HCEC 1CT (cell line): ENCODE data around the gene SERPINB13.
"Not testable (repeated sequence)": the region's sequence is repeated elsewhere in the genome, so short reads cannot be mapped to it uniquely, and the experiment has no call there.

Experiments used
- DNase-seq: peaks from one replicate; pipeline ENCODE4 v3.0.0-alpha.2; 2017

The SERPINB13 gene

GRCh38 chr18:63590966-63591695 is 4.0 kb downstream of the SERPINB13 start:
- DNase-seq, result no peak

DNA sequence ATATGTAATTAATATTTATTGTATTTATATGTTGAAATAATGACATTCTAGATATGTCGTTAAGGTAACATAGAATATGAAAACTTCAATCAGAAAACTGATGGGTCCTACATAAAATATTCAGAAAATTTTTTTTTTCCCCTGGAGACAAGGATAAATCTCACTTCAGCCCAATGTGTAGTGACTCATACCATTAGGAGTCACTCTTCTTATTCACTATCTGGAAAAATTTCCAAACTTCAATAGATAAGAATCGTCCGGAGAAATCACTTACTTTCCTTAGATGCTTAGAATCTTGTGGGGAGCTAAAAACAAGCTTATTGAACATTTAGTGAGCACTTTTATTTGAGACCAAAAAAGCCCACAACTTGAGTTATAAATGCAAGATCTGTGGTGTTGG is 4.6 kb downstream of the SERPINB13 start:
- DNase-seq, result no peak

DNA sequence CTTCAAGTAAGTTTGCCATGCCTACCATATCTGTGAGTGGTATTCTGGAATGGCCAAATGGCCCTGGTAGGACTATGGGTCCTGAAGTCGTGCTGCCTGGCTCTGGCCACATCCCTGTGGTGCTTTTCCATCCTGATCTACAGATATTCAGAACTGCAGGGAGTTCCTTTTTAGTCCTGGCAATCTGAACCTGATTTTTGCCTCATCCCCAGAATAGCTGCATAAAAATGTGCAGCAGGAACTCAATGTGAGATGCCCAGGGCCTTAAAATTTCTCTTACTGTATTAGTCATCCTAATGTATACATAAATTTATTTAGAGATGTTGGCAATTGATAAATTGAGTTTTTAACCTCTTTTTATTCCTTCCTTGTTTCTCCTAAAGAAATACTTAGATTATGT is 5.3 kb downstream of the SERPINB13 start:
- DNase-seq, result no peak

- DNase-seq, result no peak
These were observed 9.8 kb downstream of the SERPINB13 start for GRCh38 chr18:63596964-63597363.

DNA sequence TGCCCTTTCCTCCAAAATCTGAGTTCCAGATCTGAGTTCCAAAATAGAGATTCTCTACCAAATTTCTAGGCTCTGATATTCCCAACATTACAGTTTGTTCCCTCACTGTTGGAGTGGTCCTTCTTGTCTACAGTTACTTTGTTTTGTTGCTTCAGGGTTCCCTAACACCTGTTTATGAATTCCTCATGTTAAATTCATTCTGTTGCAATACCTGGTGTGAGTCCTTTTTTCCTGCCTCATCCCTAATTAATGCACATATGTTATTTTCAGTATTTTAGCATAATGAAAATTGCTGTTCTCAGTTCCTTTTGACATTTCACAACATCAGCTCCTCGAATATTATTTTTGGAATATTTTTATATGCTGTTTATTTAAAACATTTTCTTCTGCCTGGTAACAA is 16.2 kb downstream of the SERPINB13 start:
- no peak for DNase-seq

DNA sequence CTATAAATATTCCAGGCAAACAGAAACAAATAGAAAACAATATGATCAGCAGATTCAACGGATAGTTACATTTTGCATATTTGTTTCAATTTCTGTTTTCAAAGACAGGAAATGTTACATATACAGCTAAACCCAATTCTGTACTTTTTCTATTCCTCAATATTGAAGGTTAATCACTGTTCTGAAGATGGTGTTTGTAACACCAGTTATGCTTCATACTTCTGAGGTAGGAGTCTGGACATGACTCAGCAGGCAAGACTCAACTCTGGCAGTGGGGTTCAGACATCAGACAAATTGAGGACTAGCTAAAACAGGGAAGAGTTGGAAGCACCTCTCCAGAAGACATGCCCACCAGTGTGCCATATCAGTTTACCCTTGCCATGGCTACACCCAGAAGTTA is 16.6 kb downstream of the SERPINB13 start:
- DNase-seq, result peak; percentile 67

GRCh38 chr18:63604791-63605567 is 17.8 kb downstream of the SERPINB13 start:
- peak; percentile 63 for DNase-seq

DNA sequence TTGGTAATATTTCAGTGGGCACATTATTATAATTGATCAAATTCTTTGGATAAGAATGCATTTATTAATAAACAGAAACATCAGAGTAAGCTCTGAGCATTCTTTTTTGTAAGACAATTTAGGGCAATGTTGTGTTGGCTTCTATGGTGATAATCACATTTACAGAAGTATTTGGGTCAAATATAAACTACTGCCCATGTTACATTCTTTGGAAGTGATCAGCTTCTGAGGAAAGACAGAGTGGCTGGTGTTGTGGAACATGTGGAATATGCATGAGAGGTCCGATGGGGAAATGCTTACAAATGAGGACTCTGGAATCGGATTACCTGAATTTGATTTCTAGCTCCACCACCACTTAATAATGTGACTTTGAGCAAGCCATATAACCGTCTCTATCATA is 19.4 kb downstream of the SERPINB13 start:
- peak; percentile 46 for DNase-seq

DNA sequence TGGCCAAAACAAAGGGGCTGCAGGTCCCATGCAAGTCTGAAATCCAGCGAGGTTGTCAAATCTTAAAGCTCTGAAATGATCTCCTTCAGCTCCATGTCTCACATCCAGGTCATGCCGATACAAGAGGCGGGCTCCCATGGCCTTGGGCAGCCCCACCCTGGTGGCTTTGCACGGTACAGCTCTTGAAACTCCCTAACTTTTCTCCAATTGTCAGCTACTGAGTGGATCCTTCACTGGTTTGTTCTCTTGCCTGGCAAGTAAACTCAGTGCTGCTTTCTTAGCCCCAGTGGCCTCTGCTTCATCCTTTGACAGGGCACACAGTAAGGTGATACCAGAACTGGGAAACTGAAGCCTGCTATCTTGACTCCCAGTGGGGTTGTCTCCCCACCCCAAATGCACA is 26.3 kb downstream of the SERPINB13 start:
- no peak for DNase-seq

GRCh38 chr18:63617049-63617914 is 30.1 kb downstream of the SERPINB13 start:
- no peak for DNase-seq

- DNase-seq, result no peak
These were observed 30.7 kb downstream of the SERPINB13 start for GRCh38 chr18:63617915-63618234.

- no peak for DNase-seq
These were observed 32.5 kb downstream of the SERPINB13 start for GRCh38 chr18:63619661-63620060.

- no peak for DNase-seq
These were observed 37.7 kb downstream of the SERPINB13 start for GRCh38 chr18:63624863-63625262.

DNA sequence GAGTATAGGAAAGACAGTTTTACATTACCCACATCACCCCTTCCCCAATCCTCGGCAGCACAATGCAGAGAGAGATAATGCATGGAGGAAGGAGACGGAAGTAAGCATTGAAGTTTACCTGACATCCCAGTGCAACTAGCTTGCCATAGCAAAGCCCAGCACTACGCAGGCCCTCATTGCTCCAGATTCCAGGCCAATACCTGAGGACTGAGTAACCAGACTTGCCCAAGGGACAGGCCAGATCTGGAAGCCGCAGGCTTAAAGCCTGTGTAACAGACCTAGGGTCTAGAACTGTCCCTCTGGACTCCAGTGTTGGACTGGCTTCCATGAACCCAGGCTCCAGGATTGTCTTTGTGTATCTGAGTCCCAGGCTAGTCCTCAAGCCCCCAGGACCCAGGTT is 39.3 kb downstream of the SERPINB13 start:
- no peak for DNase-seq

DNA sequence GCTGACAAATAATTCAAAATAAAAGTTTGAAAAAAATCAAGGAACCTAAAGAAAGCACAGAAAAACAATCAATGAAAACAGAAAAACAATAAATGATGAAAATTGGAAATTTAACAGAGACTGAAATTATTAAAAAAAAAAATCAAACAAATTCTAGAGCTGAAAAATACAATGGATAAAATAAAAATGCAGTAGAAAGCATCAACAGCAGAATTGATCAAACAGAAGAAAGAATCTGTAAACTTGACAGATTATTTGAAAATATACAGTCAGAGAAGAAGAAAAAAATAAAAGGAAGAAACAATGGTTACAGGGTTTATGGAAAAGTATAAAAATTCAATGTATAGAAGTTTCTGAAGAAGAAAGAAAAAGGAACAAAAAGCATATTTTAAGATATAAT is 40.7 kb downstream of the SERPINB13 start:
- no peak for DNase-seq

DNA sequence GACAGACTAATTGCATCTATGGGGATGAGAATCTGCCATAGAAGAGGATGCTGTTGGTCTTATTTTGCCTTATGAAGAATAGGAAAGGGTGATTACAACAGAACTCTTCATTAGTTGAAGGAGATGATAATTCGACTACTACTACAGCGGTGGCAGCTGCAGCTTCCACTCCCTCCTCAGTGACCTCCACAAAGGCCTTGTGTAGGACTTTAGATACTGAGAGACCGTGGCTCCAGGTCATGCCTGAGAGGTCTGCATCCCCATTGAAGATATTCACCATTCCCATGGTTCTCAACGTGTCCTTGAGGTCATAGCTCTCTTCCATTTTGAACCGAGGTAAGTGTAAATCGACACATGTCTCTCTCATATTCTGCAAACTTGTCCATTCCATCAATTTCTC is 50.6 kb downstream of the SERPINB13 start:
- DNase-seq, result no peak

GRCh38 chr18:63641157-63641680 is 54.1 kb downstream of the SERPINB13 start:
- DNase-seq, result peak; percentile 62

- peak; percentile 56 for DNase-seq
These were observed 55.7 kb downstream of the SERPINB13 start for GRCh38 chr18:63642668-63643356.

DNA sequence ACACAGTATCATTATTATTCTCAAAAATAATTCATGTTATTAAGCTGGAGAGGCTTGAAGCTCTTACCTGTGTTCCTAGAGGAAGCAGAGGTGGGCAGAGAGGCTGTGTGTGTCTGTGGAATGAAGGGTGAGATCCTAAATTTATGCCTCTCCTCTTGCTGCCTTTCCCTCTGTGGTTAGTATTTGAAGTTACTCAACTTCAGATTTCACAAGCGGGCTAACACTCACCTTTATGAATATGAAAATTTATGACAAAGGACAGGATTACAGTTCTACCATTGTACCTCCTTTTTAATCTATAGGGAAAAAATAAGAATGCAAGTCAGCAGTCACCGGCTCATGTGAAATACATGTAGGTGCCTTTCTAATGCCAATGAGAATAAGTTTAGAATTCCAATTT is 57.0 kb downstream of the SERPINB13 start, which contains the start of gene SERPINB4:
SERPINB4 (minus strand) TSS at position 115 of the 400 bp plus-strand sequence. CDS start 679 bp downstream, outside the sequence.
- DNase-seq, result not testable (repeated sequence)

- DNase-seq, result not testable (repeated sequence)
These were observed 57.6 kb downstream of the SERPINB13 start for GRCh38 chr18:63644694-63645093.

DNA sequence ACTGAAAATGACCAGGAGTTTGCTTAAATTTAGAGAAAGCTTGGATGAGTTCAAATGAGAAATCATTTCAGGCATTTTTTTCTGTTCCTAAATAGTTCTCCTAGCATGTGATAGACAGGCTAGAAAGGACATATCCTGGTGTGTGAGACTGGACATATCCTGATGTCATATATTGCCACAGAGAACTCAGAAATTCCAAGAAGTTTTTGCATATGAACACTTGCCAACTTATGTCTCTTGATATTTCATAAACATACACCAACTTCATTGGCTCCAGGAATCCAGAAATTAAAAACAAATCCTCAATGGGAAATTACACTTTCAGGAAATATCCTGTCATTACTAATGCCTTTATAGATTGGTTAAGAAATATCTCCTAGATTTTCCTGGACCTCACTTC is 59.8 kb downstream of the SERPINB13 start:
- DNase-seq, result peak; percentile 53

- peak; percentile 78 for DNase-seq
These were observed 61.1 kb downstream of the SERPINB13 start for GRCh38 chr18:63648241-63648640.
